ENCODE data around the gene CCHCR1. TPM values are rescaled to one million over a fixed set of nuclear protein-coding genes. Genes with fewer than 3 reads are reported as not detected.

CCHCR1 gene
- total and polyA plus RNA-seq, 2 of the 8 experiments (the other 6 are each of a cell fraction or from before 2014, with no cell fraction given) = 20.9 to 38.0 TPM

DNA sequence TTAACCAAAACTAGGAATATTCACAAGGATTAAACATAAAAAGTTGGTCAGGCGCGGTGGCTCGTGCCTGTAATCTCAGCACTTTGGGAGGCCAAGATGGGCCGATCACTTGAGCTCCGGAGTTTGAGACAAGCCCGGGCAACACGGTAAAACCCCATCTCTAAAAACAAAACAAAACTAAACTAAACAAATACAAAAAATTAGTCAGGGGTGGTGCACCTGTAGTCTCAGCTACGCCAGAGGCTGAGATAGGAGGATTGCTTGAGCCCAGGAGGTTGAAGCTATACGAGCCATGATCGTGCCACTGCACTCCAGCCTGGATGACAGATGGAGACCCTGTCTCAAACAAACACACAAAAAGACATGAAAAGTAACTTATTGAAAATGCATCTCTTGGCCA, 21.9 kb downstream of the CCHCR1 start:
- H3K56ac ChIP-seq (replicated peaks; ENCODE audit: insufficient read length, low read depth, low read length) = no peak overlapping the region
- ChIA-PET CTCF (ENCODE audit: partially characterized antibody) (interaction anchor here (0.6 to 16.4 kb wide), 7 partner anchors 5 to 680 kb away, joined by 3 to 187 read pairs (median 94); partner anchors contain the start of genes C6orf15, PSORS1C1 and PSORS1C2), POLR2A (ENCODE audit: partially characterized antibody) (interaction anchor here (68.5 kb wide), 1 partner anchor 33 kb away, joined by 2251 read pairs; the partner anchor contains the start of genes CCHCR1, POU5F1, PSORS1C2 and TCF19)
- H3K4me1 ChIP-seq (replicated peaks in 1 of 4; ENCODE audit: control insufficient read depth in 3 of 4, insufficient read depth in 4 of 4, low read length in 3 of 4) = peaks cover 3 to 15% (median 11%) of the 10 kb centered on the region in 4 experiments
- H3K79me1 ChIP-seq (ENCODE audit: low read depth, low read length) = no peaks in the 10 kb centered on the region
- no peak overlapping the region for H4K5ac ChIP-seq (ENCODE audit: insufficient read length, low read depth, low read length)
- no peak overlapping the region for H2BK12ac ChIP-seq (ENCODE audit: low read depth, low read length)
- H3K4me3 ChIP-seq (ENCODE audit: extremely low read depth in 1 of 4, insufficient read depth in 2 of 4, low read depth in 3 of 4, low read length in 4 of 4) = no peak overlapping the region
- no peak overlapping the region for H3K4me2 ChIP-seq (ENCODE audit: insufficient read depth in 1 of 2, low read depth in 2 of 2, low read length in 2 of 2)
- H2BK5ac ChIP-seq (ENCODE audit: low read depth, low read length) = no peak overlapping the region
- no peaks in the 10 kb centered on the region for H3K9me3 ChIP-seq (ENCODE audit: insufficient read depth in 2 of 2, low read depth in 1 of 2, low read length in 1 of 2)
- no peaks in the 10 kb centered on the region for H4K20me1 ChIP-seq (replicated peaks in 1 of 2; ENCODE audit: control insufficient read depth in 1 of 2, insufficient read depth in 2 of 2, low read length in 2 of 2)
- no peak overlapping the region for H3K27ac ChIP-seq (ENCODE audit: low read depth, low read length)
- no peak overlapping the region for H3K18ac ChIP-seq (ENCODE audit: extremely low read depth, low read length)
- no peak overlapping the region for H2BK120ac ChIP-seq (replicated peaks; ENCODE audit: low read depth, low read length)
- no peak overlapping the region for H2AFZ ChIP-seq (ENCODE audit: low read length)
- H3K23ac ChIP-seq (ENCODE audit: insufficient read length) = no peak overlapping the region
- no peak overlapping the region for H2BK20ac ChIP-seq (ENCODE audit: low read length)
- H3K23me2 ChIP-seq (ENCODE audit: low read depth, low read length) = no peaks in the 10 kb centered on the region
- H3K14ac ChIP-seq (ENCODE audit: insufficient read length) = no peak overlapping the region
- DNase-seq (ENCODE audit: low read depth in 1 of 2, low spot score in 2 of 2) (no peak), FAIRE-seq (no peak)
- no peak overlapping the region for H3K9ac ChIP-seq (replicated peaks in 1 of 4; ENCODE audit: extremely low read depth in 1 of 4, low read depth in 3 of 4, low read length in 3 of 4)
- 0 out of 7 replicates have a peak, but pooled peaks cover 0 to 2% (median 0%) of the 10 kb centered on the region in 4 experiments for H3K27me3 ChIP-seq (replicated peaks in 1 of 4; ENCODE audit: control insufficient read depth in 3 of 4, extremely low read depth in 1 of 4, insufficient read depth in 3 of 4, low read length in 3 of 4)
- no peak overlapping the region for H2BK15ac ChIP-seq (ENCODE audit: low read length)
- no peak overlapping the region for H4K91ac ChIP-seq (replicated peaks; ENCODE audit: insufficient read length, low read length)
- H3K36me3 ChIP-seq (ENCODE audit: control insufficient read depth in 2 of 4, insufficient read depth in 4 of 4, low read length in 3 of 4) = no peaks in the 10 kb centered on the region
- 86% methylated on average over 10 of the region's 10 CpGs; no CpG with 5 or more reads in 1 of the 2 experiments for WGBS, 2 experiments (ENCODE audit: extremely low coverage in 1 of 2, insufficient coverage in 1 of 2, insufficient read length in 1 of 2, insufficient replicate concordance in 2 of 2, low coverage in 1 of 2, low lambda C conversion rate in 2 of 2, missing lambda C conversion rate in 1 of 2)
- no peak overlapping the region for H4K8ac ChIP-seq (ENCODE audit: extremely low read depth, insufficient read depth, low read length)
- H2AK5ac ChIP-seq (ENCODE audit: low read depth, low read length) = no peak overlapping the region
- no peak overlapping the region for H3K4ac ChIP-seq (replicated peaks; ENCODE audit: insufficient read length, low read depth, low read length)
- no peaks in the 10 kb centered on the region for H3K79me2 ChIP-seq (ENCODE audit: control insufficient read depth in 1 of 2, insufficient read depth in 2 of 2, low read length in 2 of 2)
- no peak for TF ChIP-seq TEAD4 (IDR thresholded peaks at IDR 0.05; ENCODE audit: low read depth, low read length)
- no peak for TF ChIP-seq BCL11A (IDR thresholded peaks at IDR 0.05; ENCODE audit: low read depth in 2 of 2, low read length in 2 of 2)
- TF ChIP-seq, protein P1, sequence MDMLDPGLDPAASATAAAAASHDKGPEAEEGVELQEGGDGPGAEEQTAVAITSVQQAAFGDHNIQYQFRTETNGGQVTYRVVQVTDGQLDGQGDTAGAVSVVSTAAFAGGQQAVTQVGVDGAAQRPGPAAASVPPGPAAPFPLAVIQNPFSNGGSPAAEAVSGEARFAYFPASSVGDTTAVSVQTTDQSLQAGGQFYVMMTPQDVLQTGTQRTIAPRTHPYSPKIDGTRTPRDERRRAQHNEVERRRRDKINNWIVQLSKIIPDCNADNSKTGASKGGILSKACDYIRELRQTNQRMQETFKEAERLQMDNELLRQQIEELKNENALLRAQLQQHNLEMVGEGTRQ (IDR thresholded peaks at IDR 0.05; ENCODE audit: low read length) = no peak
- no peak for TF ChIP-seq KDM5A (IDR thresholded peaks at IDR 0.05; ENCODE audit: low read length)
- no peak for TF ChIP-seq EGR1 (IDR thresholded peaks at IDR 0.05; ENCODE audit: borderline replicate concordance, low read depth, low read length)
- no peak for TF ChIP-seq POU5F1 (IDR thresholded peaks at IDR 0.05; ENCODE audit: low read depth, low read length)
- TF ChIP-seq ZNF274 (IDR thresholded peaks at IDR 0.05; ENCODE audit: borderline replicate concordance, extremely low read depth, low read length) = no peak
- no peak for TF ChIP-seq RAD21 (IDR thresholded peaks at IDR 0.05 in 1 of 2, conservative IDR thresholded peaks at IDR 0.05 in 1 of 2; ENCODE audit: low read depth in 2 of 2, low read length in 2 of 2)
- TF ChIP-seq, protein P2, sequence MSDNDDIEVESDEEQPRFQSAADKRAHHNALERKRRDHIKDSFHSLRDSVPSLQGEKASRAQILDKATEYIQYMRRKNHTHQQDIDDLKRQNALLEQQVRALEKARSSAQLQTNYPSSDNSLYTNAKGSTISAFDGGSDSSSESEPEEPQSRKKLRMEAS (IDR thresholded peaks at IDR 0.05) = no peak
- TF ChIP-seq, protein P3, sequence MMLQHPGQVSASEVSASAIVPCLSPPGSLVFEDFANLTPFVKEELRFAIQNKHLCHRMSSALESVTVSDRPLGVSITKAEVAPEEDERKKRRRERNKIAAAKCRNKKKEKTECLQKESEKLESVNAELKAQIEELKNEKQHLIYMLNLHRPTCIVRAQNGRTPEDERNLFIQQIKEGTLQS (IDR thresholded peaks at IDR 0.05; ENCODE audit: insufficient read depth, low read depth, low read length) = no peak
- TF ChIP-seq FOSL1 (IDR thresholded peaks at IDR 0.05; ENCODE audit: insufficient read depth, low read depth, low read length) = no peak
- TF ChIP-seq GABPA (IDR thresholded peaks at IDR 0.05; ENCODE audit: borderline replicate concordance, insufficient read depth, low read length) = no peak
